NT2/D1 (cell line): ENCODE data around the gene TPBGL.

Source experiments
- DNase-seq: peaks from one replicate; pipeline ENCODE4 v3.0.0-alpha.2; 2011; ENCODE audit warnings: low read depth, low spot score
- H3K27me3 ChIP-seq: 2 replicates; pipeline ENCODE4 v1.6.0; 2011; ENCODE audit warnings: mild to moderate bottlenecking; ENCODE audit not compliant: insufficient read length, insufficient read depth
- H3K36me3 ChIP-seq: 2 replicates; pipeline ENCODE4 v1.6.1; 2011; ENCODE audit warnings: mild to moderate bottlenecking, low read length, mixed read lengths; ENCODE audit not compliant: insufficient read depth, insufficient read length
- H3K4me1 ChIP-seq: 2 replicates; pipeline ENCODE4 v1.5.1; 2011; ENCODE audit not compliant: insufficient read depth, insufficient read length
- H3K4me3 ChIP-seq: 2 replicates; pipeline ENCODE4 v1.5.1; 2011; ENCODE audit warnings: low read depth; ENCODE audit not compliant: insufficient read length
- H3K9ac ChIP-seq: 2 replicates; pipeline ENCODE4 v1.6.0; 2011; ENCODE audit warnings: low read depth; ENCODE audit not compliant: insufficient read length
- H3K9me3 ChIP-seq: 2 replicates; pipeline ENCODE4 v1.5.1; 2011; ENCODE audit warnings: mild to moderate bottlenecking, low read length; ENCODE audit not compliant: insufficient read depth
- SUZ12 ChIP-seq: IDR thresholded peaks from 2 replicates; pipeline ENCODE4 v1.6.1; 2011; ENCODE audit not compliant: insufficient read length, insufficient read depth; ENCODE audit errors: extremely low read depth
- YY1 ChIP-seq: IDR thresholded peaks from 2 replicates; pipeline ENCODE4 v1.6.1; 2011; ENCODE audit not compliant: insufficient read length, insufficient read depth
- ZNF274 ChIP-seq: IDR thresholded peaks from 2 replicates; pipeline ENCODE4 v1.6.1; 2011; ENCODE audit warnings: mild to moderate bottlenecking, low read depth, low read length

The TPBGL gene

DNA sequence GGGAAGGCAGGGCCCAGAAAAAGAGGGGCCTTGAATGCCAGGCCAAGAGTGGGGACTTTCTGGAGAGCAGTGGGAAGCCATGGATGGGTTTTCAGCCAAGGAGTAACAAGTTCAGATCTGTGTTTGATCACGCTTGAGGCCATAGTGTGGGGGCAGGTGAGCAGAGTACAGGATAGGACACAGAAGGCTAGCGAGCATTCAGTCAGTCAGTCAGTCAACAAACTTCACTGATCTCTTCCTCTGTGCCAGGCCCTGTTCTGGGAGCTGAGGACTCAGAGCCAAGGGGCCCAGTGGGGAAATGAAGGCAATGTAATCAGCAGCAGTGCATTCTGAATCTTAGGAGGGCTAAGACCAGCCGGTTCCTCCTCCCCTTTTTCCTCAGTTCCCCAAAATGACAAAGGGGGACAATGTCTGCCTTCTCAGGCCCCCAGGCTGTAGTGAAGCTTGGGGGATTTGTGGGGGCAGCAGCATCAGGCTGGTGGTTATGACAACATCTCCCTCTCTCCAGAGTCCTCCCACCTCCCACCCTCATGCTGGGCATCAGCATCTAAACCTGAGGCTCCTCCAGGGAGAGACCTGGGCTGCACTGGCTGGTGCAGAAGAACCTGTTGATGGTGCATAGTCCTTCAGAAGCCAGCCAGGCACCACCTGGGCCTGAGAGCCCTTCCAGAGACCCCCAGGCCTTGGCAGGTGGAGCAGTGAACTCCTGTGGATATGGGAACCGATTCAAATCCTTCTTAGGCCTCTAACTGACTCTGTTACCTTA, 42.9 kb upstream of the TPBGL start:
- Histone ChIP-seq H3K4me1 (peaks cover 25% of the 10 kb centered on the region), H3K9ac (no peak overlapping the region), H3K27me3 (no peaks in the 10 kb centered on the region), H3K9me3 (no peaks in the 10 kb centered on the region), H3K36me3 (no peaks in the 10 kb centered on the region), H3K4me3 (no peak overlapping the region)
- TF ChIP-seq SUZ12 (no peak), YY1 (no peak), ZNF274 (no peak)
- DNase-seq, result no peak

DNA sequence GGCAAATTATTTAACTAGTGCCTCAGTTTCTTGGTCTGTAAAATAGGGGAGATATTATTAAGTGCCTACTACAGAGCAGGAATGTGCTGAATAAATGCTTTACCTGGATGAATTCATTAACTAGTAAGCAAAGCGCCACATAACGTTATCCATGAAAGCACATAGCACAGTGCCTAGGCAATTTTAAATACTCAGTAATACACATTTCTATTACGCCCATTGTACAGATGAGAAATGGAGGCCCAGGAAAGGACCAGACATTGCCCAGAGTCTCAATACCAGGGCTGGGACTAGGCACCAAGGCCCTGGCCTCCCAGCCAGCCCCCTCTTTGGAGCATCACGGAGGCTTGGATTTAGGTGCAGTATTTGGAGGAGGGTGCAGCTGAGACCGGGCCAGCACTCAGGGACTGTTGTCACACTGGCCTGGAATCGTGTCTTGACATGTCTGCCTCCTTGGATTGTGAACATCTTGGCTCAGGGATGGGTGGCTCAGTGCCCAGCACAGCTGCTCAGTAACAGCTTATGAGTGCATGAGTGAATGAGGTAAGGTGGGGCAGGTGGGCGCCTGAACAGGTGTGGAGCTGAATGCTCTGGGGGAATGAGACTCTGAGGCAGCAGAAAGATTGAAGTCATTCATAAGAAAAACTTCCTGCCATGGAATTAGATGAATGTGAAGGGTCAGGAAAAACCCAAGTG, 42.1 kb upstream of the TPBGL start:
- TF ChIP-seq YY1, result no peak
- Histone ChIP-seq H3K36me3 (no peaks in the 10 kb centered on the region), H3K4me3 (no peak overlapping the region), H3K4me1 (peaks cover 24% of the 10 kb centered on the region), H3K27me3 (no peaks in the 10 kb centered on the region), H3K9me3 (no peaks in the 10 kb centered on the region), H3K9ac (no peak overlapping the region)
- DNase-seq, result no peak

DNA sequence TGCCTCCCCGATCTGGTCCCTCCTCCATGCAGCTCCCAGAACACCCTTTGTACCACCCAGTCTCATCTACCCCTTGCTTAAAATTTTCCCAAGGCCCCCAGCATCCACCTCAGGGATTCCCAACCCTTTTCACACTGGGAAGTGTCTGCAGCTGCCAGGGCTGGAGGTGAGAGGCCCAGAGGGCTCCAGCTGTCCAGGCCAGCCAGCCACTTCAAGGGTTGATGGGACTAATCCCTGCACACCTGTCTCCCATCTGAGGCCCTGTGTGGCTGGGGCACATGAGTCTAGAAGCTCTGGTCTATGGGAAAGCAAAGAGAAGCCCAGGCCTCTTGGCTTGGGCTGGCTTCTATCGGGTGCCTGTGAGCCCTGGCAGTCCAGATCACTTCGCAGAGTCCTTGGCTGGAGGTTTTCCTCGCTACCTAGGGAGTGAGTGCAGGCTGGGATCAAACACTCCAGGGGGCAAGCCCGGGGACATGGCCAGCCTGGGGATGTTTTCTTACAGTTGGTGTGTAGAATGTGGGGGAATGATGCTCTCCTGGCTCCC, 41.1 kb upstream of the TPBGL start:
- no peaks in the 10 kb centered on the region for H3K9me3 ChIP-seq
- TF ChIP-seq SUZ12 (no peak), ZNF274 (no peak), YY1 (no peak)
- H3K9ac ChIP-seq, result no peak overlapping the region
- DNase-seq, result no peak
- no peak overlapping the region for H3K4me3 ChIP-seq
- no peaks in the 10 kb centered on the region for H3K27me3 ChIP-seq
- H3K4me1 ChIP-seq, result peaks cover 18% of the 10 kb centered on the region
- H3K36me3 ChIP-seq, result no peaks in the 10 kb centered on the region

DNA sequence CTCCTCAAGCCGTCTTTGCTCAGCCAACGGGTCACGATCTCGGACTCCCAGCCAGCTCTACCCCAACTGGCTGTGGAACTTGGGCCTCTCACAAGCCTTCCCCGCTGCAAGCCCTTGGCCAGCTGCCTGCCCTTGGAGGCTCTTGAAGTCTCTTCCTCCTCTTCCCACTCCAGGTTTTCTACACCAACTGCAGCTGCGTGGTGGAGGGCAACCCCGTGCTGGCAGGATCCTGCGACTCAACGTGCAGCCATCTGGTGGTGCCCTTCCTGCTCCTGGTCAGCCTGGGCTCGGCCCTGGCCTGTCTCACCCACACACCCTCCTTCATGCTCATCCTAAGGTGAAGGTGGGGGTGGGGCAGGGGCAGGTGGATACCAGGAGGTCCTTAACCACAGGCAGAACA, 40.5 kb upstream of the TPBGL start:
- peaks cover 16% of the 10 kb centered on the region for H3K4me1 ChIP-seq
- DNase-seq, result no peak
- H3K4me3 ChIP-seq, result no peak overlapping the region
- no peaks in the 10 kb centered on the region for H3K36me3 ChIP-seq
- TF ChIP-seq SUZ12 (no peak), ZNF274 (no peak), YY1 (no peak)
- H3K9ac ChIP-seq, result no peak overlapping the region
- H3K27me3 ChIP-seq, result no peaks in the 10 kb centered on the region
- H3K9me3 ChIP-seq, result no peaks in the 10 kb centered on the region

DNA sequence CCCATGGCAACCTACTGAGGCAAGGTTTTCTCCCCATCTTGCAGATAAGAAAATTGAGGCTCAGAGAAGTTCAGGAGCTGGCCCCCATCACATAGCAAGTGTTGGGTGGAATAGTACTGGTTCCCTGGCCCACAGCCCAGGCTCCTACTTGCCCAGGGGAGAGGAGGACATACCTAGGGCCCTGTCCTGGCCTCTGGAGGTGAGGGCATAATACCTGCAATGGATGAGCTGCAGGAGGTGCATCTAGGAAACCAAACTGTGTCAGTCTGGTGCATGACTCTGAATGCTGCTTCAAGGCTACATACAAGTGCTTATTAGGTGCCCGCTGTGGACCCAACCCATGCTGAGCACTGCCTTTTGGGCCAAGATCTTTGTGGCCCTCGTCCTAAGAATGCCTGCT, 40.0 kb upstream of the TPBGL start:
- Histone ChIP-seq H3K36me3 (no peaks in the 10 kb centered on the region), H3K27me3 (no peaks in the 10 kb centered on the region), H3K4me1 (peaks cover 14% of the 10 kb centered on the region), H3K4me3 (no peak overlapping the region), H3K9ac (no peak overlapping the region), H3K9me3 (no peaks in the 10 kb centered on the region)
- no peak for TF ChIP-seq SUZ12
- DNase-seq, result no peak

DNA sequence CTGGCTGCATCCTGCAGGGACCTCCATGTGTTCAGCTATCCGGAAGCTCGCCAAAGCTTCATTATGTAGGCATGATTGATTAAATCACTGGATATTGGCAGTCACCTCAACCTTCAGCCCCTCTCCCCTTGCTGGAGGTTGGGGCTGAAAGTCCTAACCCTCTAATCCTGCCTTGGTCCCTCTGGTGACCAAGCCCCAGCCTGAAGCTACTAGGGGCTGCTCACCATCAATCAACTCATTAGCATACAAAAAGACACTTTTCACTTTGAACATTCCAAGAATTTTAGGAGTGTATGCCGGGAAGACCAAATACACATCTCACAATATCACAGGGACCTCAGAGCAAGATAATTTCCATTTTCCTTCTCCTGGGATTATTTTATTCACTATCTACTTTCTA, 38.8 kb upstream of the TPBGL start:
- TF ChIP-seq SUZ12 (no peak), ZNF274 (no peak), YY1 (no peak)
- no peaks in the 10 kb centered on the region for H3K27me3 ChIP-seq
- no peaks in the 10 kb centered on the region for H3K36me3 ChIP-seq
- H3K4me3 ChIP-seq, result no peak overlapping the region
- peaks cover 14% of the 10 kb centered on the region for H3K4me1 ChIP-seq
- no peaks in the 10 kb centered on the region for H3K9me3 ChIP-seq
- peak; percentile 46 for DNase-seq
- no peak overlapping the region for H3K9ac ChIP-seq

DNA sequence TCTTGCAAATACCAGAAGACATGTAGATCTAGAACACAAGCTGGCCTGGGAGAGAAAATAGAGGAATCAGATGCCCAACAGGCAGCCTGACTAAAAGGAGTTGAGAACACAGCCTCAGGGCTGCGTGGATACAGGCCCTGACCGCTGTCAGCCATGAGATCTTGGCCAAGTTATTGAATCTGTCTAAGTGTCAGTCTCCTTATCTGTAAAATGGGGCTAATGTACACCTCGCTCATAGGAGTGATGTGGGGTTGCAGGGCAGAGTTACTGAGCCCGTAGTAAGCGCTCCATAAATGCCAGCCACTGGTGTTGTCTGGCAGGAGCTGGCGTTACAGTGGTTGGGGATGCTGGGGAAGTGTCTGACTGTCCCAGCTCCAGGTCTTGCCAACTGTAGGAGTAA, 38.4 kb upstream of the TPBGL start:
- Histone ChIP-seq H3K9ac (no peak overlapping the region), H3K9me3 (no peaks in the 10 kb centered on the region), H3K4me1 (peaks cover 14% of the 10 kb centered on the region), H3K4me3 (no peak overlapping the region), H3K36me3 (no peaks in the 10 kb centered on the region), H3K27me3 (no peaks in the 10 kb centered on the region)
- no peak for TF ChIP-seq ZNF274
- no peak for TF ChIP-seq SUZ12
- TF ChIP-seq YY1, result no peak
- no peak for DNase-seq
